Measurements from ENCODE around the gene RXRA.
"Not testable (repeated sequence)": the region's sequence is repeated elsewhere in the genome, so short reads cannot be mapped to it uniquely, and the experiment has no call there.

RXRA gene

DNA sequence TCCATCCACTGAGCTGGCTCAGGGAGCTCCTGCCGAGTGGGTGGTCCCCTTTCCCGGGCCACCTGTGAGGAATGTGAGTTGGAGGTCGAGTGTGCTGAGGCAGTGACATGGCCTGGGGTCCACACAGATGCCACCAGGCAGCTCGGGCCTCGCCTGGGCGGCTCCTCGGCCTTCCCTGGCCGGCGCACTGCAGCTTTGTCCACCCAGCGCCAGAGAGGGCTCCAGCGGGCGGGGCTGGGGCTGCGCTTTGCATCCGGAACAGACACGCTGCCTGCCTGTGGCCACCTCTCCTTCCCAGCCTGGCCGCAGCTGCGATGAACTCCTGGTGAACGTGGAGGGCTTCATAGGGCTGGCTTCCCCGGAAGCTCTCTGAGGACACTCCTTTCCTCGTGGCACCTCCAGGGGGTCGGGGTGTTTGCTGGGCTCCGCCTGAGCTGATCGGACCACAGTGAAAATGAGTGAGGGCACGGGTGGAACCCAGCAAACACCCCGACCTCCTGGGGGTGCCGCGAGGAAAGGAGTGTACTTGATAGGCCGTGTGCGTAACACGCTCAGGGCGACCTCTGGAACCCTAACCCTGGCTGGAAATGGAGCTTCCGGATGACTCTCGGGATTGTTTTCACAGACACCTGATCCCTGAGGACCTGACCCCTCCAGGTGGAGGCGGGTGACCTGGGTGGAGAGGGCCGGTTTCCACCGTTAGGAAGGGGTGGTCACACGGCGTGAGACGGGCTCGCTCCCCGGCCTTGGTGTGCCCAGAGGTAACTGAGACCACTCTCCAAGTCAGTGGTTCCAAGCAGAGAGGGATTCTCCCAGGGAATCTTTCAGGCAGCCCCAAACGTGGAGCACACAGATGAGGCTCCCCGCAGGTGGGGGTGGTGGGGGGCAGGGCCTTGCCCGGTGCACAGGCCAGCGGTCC, 31.8 kb upstream of the RXRA start:
- peak; percentile 74 for DNase-seq

DNA sequence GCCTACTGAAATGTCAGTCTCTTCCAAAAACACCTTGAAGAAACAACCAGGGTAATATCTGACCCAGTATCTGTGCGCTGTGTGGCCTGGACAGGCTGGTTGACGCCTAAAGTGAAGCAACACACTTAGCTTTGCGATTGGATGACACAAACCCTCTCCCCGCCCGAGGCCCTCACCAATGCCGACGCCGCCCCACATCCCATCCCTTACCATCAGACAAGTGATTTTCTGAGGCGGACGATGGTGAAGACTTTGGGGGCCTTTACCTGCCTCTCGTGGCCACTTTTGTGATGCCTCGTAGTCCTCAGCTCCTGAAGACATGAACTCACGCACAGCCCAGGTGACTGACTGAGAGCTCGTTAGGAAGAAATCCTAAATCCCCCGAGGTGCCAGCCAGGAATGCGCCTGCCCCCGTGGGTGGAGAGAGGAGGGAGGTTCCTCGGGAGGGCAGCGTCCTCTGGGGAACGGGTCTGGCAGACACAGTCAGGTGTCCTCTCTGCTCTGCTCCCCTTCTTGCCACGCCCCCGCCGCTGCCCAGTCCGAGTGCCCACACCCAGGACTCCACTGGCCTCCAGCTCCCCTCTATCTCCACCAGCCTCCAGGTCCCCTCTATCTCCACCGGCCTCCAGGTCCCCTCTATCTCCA, 31.0 kb upstream of the RXRA start:
- DNase-seq: no peak

DNA sequence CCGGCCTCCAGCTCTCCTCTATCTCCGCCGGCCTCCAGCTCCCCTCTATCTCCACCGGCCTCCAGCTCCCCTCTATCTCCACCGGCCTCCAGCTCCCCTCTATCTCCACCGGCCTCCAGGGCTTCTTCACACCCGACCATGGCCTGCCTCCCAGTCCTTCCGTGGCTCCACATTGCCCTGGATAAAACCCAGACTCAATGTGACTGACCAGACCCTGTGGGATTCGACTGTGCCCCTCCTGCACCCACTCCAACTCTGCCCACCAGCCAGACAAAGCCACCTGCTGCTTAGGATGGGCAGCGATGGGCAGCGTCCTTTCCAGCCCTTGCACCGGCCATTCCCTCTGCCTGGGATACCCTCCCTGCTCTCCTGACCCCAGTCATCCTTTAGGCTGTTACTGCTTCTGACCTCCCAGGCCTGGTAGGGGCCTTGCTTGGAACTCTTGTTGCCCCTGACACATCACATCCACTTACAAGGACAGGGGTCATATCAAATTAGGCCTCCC, 30.5 kb upstream of the RXRA start:
- DNase-seq: peak; percentile 11

DNA sequence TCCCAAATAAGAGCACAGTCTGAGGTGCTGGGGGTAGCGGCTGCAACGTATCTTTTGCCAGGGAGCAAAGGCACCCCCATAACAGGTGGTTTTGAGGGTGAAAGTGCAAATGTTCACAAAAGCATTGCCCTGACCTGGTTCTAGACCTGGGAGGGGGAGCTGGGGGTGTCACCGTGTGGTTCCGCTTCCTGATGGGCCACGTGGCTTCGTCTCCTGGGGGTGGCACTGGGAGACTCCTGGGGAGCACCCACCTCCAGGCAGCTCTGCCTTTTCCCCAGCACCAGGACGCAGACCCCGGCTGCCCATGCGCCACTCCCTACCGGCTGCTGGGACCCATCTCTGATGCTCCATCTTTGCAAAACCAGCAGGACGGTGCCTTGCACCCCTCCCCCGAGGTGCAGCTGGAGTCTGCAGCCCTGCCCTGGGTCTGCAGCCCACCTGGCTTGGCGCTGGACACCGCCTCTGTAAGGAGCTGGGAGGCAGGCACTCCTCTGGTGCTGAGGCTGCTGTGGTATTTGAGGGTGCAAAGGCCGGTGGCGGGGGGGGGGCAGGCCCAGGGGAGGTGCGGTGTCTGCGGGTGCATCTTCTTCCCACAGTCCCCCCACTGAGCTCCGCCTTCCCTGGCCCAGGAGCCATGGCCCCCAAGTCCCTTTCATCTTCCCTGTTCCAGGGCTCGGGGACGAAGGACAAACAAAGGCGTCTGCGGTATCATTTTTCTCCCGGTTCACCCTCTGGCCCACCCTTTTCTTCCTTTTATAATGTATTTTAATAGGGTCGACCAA, 29.8 kb upstream of the RXRA start:
- peak; percentile 16 for DNase-seq

DNA sequence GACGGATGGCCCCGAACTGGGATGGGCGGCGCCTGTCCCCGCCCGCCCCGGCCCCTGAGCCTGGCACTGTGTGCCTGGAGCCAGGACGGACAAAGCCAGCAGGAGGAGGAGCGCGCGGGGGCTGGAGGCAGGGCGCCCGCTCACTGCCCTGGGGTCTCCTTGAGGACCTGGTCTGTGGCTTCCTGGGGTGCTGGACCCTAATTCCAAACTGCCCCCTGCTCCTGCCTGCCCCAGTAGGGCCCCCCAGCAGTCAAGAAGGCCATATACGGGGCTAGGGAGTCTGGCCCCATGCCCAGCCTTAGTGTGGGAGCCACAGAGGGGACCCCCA, 29.2 kb upstream of the RXRA start:
- DNase-seq: peak; percentile 15

DNA sequence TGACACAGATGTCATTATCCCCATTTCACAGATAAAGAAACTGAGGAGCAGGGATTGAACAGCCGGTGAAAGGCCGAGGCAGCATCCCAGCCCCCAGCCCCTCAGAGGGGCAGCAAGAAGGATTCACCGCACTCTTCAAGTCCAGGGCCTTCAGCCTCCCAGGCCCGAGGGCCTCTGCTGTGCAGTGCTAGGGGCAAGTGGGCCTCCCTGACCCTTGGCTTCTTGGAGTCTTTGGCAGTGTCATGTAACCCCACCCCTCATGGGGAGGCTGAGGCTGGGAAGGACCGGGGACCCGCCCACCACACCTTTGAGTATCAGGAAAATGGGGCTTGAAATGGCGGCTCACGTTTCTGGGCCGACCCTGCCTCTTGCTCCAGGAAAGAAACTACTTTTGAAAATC, 28.7 kb upstream of the RXRA start:
- DNase-seq: no peak

DNA sequence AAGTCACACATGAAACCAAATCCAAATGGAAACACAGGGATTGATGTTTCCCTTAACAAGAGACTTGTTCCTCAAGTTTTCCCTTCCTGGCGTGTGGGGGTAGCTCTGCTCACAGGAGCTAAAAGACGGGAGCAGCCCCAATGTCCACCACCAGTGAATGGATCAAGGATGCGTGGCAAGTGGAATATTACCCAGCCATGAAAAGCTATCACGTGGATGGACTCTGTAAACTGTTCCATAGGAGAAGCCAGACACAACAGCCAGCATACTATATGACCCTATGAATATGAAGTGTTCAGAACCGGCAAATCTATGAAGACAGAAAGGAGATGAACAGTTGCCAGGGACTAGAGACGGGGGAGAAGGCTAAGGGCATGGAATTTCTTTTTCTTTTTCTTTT, 28.3 kb upstream of the RXRA start:
- DNase-seq: peak; percentile 6

DNA sequence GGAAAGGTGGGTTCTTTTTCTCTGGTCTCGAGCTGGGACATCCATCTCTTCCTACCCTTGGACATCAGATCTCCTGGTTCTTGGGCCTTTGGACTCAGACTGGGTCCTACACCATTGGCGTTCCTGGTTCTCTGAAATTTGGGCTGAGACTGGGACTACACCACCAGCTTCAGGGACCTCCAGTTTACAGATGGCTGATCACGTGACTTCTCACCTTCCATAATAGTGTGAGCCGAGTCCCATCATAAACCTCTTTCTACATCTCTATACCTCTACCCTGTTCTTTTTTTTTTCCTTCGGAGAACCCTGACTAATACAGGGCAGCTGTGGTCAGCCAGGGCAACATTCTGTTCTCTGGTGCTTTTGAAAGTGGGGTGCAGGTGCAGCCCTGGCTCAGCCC, 27.2 kb upstream of the RXRA start:
- no peak for DNase-seq

DNA sequence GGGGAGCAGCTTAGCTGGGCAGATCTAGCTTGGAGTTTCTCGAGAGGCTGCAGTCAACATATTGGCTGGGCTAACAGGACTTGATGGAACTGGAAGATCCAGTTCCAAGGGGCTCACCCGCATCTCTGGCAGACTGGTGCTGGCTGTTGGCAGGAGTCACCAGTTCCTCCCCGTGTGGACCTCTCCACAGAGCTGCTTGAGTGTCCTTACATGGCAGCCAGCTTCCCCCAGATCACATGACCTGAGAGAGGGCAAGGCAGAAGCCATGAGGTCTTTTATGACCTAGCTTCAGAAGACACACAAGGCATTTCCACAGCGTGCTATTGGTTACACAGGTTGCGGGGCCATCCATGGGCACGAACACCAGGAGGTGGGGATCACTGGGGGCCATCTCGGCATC, 26.4 kb upstream of the RXRA start:
- DNase-seq: peak; percentile 12

DNA sequence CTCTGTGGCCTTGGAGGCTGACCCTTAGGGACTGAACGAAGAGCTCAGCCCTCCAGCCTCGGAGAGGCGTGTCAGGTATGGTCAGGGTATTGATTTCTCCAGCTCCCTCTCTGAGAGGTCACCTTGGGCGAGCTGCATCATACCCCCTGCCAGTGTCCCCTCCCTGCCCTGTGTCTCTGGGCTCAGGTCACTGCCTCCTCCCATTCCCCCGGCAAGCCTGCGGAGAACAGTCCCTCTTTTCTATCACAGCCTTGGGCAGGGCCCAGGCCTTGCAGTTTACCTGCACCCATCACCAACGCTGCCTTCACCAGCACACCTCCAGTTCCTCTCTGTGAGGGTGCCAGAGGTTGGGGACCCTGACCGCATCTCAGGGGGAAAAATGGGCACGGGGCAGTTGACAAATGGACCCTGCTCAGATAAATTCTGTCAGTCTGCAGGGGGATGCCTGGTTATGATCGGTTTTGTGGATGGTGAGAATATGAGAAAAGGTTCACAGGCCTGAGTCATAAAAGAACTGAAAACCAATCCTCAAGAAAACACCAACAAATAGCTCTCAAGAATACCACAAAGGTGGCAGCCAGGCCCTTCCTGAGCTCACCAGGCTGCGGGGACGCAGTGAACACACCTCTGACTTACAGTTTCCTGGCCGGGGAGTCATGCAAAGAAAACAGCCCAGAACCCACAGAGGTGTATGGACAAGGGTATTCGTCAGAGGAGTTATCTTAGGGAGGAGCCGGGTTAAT, 24.7 kb upstream of the RXRA start:
- DNase-seq: peak; percentile 13

DNA sequence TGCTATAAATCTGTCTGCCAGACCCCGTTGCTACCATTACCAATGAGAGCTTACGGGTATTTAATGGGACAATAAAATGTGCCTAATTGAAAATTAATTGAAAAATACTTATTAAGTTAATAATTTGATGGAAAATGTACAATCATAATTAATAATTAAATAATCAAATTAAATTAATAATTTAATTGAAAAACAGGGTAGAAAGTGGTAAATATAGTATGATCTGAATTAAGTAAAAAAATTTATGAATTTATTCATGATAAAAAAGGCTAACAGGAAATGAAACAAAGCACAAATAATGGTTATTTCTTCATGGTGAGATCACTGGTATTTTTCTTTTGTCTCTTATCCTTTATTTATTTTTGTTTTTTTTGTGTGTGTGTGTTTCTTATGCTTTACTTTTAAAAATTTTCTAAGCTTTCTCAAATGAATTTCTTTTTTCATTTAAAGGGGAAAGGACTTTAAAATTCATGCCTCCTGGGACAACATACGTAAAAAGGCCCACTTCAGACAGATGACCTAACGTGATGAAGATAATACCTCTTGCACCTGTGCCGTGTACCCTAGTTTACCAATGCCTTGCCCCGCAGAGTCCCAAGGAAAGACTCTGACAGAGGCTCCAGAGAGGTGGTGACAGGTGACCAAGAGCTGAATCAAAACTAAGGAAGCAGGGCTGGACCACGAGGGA, 24.0 kb upstream of the RXRA start:
- DNase-seq: no peak

DNA sequence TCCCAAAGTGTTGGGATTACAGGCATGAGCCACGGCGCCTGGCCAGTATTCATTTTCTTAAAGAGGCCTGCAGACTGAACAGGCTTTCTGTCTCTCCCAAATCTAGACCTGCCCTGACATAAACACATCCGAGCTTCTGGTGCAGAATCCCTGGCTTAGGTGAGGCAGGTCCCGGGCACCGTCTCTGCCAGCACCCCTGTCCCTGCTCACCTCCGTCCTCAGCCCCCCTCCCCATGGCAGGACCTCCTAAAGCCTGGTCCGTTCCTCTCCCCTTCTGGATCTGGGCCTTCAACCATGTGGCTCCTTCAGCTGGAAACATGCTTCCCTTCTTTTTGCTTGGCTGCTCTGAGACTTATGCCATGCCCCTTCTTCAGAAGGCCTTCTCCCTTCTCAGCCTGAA, 22.7 kb upstream of the RXRA start:
- peak; percentile 6 for DNase-seq

DNA sequence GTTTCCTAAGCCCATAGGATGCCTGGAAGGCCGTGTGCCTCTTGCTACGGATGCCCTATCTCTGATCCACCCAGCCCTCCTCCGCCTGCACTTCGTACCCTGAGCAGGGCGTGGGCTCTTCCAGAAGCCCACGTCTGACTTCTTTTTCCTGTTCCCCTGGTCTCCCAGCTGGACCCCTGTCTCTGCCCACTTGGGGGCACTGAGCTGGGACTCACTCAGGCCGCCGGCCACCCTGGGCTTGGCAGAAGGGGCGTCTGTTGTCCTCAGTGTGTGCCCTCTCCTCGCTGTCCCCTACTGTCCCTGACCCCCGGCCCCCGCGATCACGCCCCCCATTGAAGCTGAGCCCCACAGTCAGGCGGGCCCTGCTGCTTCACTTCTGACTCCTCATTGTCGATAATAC, 22.0 kb upstream of the RXRA start:
- peak; percentile 6 for DNase-seq

DNA sequence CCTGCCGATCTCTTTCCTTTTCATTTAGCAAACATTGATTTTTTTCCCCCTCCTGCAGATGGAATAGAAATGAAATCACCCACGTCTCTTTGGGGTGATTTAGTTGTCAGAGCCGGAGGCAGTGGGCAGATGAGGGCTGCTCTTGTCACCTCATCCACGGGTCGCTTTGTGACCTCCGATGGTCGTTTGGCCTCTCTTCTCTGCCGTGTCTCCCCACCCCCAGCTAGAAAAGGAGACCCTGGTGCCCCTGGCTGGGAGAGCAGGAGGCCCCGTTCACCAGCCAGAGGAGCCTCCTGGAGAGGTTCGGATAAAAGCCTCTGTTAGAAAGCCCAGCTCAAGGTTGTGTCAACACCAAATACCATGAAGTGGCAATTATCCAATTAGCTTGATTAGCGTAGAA, 21.6 kb upstream of the RXRA start:
- DNase-seq: peak; percentile 2

DNA sequence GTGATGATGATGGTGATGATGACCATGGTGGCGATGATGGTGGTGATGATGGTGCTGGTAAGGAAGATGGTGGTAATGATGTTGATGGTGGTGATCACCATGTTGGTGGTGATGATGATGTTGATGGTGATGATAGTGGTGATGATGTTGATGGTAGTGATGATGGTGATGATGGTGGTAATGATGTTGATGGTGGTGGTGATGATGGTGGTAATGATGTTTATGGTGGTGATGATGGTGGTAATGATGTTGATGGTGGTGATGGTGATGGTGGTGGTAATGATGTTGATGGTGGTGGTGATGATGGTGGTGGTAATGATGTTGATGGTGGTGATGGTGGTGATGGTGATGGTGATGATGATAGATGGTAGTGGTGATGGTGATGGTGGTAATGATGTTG, 20.7 kb upstream of the RXRA start:
- no peak for DNase-seq

DNA sequence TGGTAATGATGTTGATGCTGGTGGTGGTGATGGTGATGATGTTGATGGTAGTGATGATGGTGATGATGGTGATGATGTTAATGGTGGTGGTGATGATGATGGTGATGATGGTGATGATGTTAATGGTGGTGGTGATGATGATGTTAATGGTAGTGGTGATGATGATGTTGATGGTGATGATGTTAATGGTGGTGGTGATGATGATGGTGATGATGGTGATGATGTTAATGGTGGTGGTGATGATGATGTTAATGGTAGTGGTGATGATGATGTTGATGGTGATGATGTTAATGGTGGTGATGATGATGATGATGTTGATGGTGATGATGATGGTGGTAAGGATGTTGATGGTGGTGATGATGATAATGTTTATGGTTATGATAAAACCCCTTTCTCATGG, 20.2 kb upstream of the RXRA start:
- not testable (repeated sequence) for DNase-seq

DNA sequence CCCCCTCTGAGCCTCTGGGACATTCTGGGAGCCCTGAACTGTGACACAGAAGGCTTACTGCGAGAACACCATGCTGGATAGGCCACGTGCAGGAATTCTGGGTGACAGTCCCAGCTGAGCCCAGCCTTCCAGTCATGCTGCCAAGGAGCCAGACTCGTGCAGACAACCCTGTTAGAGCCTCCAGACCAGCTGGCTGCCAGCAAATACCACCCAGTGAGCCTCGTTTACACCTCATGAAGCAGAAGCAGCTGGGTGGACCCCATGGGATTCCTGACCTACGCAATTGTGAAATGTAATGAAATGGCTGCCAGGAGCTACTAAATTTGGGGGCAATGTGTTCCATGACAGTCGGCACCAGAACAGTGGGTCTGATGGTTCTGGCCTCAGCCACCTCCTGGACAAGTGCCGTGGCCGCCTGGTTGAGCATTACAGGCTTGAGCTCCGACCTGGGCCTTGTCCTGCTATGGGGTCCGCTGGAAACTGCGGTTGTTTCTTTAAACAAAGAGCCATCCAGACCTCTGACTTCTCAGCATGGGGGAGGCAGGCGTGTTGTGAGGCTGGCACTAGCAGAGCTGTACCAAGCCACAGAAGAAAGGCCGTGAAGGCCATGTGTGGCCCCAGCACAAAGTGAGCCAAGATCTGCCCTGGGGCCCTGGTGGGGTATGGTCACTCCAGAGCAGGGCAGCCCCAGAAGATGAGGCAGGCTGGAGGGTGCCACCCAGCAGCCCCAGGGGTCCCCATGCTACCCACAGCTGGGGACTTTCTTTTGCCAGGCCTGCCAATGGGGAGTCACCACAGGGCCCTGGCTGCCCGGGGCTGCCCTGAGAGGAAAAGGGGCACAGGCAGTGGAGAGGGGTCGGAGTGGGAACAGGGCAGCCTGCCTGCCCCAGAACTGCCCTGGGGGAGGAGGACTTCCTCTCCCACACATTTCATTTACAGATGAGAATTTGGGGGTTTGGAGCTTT, 19.3 kb upstream of the RXRA start:
- peak; percentile 47 for DNase-seq

DNA sequence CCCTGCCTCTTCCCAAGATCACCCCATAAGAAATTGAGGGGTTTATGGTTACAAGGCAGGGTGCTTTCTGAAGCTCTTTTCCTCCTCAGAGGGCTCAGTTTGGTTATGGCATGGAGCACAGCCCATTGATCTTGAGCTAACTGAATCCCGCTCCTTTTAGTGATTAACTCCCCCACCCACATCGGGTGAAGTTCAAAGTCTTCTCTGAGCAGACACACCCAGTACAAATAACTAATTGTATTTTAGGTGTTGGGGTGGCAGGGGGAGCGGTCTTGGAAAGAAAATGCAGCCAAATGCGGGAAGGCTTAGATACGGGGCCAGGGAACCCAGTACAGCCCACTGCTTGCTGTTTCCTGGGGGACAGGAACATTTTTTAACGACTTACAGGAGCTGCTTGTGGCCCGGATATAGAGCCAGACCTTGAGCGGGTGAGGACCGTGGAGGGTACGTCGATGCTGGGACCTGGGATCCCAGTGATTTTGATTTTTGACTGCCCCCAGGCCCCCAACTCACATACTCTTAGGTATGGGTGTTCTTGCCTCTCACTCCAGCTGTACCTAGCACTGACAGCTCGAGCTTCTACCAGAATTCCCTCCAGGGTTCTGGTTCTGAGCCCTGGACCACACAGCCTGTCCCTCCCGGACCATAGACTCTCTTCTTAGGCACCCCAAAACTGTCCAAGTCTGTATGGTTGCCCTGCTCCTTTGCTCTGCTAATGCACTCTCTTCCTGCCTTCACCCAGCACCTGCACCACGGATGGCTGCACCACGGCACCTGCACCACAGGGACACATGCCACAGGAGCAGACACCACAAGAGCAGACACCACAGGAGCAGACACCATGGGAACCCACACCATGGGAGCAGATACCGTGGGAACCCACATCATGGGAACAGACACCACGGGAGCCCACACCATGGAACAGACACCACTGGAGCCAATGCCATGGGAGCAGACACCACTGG, 18.3 kb upstream of the RXRA start:
- DNase-seq: peak; percentile 11

DNA sequence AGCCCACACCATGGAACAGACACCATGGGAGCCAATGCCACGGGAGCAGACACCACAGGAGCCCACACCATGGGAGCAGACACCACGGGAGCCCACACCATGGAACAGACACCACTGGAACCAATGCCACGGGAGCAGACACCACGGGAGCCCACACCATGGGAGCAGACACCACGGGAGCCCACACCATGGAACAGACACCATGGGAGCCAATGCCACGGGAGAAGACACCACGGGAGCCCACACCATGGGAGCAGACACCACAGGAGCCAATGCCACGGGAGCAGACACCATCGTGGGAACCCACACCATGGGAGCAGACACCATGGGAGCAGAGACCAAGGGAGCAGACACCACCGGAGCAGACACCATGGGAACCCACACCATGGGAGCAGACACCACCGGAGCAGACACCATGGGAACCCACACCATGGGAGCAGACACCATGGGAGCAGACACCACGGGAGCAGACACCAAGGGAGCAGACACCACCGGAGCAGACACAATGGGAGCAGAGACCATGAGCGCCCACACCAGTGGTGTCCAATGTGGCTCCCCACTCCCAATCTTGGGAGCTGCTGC, 17.5 kb upstream of the RXRA start:
- DNase-seq: peak; percentile 1

All from right hindlimb (tissue), 1 donor.